Measurements from ENCODE around the gene ATG7. TPM values are rescaled to one million over a fixed set of nuclear protein-coding genes. Genes with fewer than 3 reads are reported as not detected.

The ATG7 gene
- total and polyA plus RNA-seq, 10 of the 15 experiments (the other 5 are each of a cell fraction or from before 2014, with no cell fraction given) = 13.5 to 49.5 (median 26.4) TPM

DNA sequence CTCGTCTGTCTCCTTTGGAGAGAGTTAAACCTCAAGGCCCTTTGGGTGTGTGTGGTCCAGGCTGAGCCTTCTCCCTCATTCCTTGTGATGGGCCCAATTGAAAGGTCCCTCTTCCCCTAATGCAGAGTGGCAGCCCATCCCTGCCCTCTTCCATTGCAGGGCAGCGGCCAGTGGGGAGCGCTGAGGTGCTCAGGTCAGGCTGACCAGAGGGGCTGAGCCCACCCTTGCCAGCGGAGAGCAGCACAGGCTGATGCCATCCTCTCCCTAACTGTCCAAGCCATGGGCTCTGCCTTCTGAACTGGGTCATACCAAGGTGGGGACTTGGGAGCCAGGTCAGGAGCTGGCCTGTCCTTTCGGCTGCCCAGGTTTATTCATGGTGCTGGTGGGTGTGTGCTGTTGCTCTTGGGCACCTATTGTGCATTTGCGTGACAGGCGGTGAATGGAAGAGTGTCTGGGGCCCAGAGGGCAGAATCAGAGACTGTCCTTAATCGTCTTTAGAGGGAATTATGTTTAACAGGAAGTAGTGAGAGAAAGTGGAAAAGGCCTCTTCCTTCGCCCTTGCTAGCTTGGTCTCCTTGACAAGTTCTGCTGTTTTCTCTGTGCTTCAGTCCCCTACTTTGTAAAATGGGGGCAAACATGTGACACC is 274.6 kb downstream of the ATG7 start (continued):
- TF ChIP-seq, protein P1, sequence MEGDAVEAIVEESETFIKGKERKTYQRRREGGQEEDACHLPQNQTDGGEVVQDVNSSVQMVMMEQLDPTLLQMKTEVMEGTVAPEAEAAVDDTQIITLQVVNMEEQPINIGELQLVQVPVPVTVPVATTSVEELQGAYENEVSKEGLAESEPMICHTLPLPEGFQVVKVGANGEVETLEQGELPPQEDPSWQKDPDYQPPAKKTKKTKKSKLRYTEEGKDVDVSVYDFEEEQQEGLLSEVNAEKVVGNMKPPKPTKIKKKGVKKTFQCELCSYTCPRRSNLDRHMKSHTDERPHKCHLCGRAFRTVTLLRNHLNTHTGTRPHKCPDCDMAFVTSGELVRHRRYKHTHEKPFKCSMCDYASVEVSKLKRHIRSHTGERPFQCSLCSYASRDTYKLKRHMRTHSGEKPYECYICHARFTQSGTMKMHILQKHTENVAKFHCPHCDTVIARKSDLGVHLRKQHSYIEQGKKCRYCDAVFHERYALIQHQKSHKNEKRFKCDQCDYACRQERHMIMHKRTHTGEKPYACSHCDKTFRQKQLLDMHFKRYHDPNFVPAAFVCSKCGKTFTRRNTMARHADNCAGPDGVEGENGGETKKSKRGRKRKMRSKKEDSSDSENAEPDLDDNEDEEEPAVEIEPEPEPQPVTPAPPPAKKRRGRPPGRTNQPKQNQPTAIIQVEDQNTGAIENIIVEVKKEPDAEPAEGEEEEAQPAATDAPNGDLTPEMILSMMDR (IDR thresholded peaks at IDR 0.05 in 2 of 3, conservative IDR thresholded peaks at IDR 0.05 in 1 of 3; ENCODE audit: control insufficient read depth in 2 of 3, extremely low read depth in 1 of 3, insufficient read depth in 1 of 3, low read depth in 3 of 3, low read length in 3 of 3) = no peak

- POLR2A ChIA-PET = no interaction called here
- CTCF ChIA-PET = no interaction called here
- no peak for DNase-seq (ENCODE audit: low read depth, low spot score)
- FAIRE-seq = no peak
- Histone ChIP-seq H3K27ac (ENCODE audit: control insufficient read depth, insufficient read depth) (no peak overlapping the region), H3K4me1 (ENCODE audit: control insufficient read depth, insufficient read depth, low read length) (no peaks in the 10 kb centered on the region), H4K20me1 (ENCODE audit: control insufficient read depth, insufficient read depth) (no peaks in the 10 kb centered on the region), H3K36me3 (ENCODE audit: control insufficient read depth in 2 of 2, insufficient read depth in 2 of 2, low read length in 1 of 2) (no peaks in the 10 kb centered on the region), H3K9me3 (replicated peaks; ENCODE audit: control insufficient read depth, insufficient read depth, low read length) (no peaks in the 10 kb centered on the region; the same call in 2 of the 3 replicates), H3K79me2 (ENCODE audit: control insufficient read depth, insufficient read depth, low read length) (no peaks in the 10 kb centered on the region), H3K27me3 (replicated peaks in 1 of 2; ENCODE audit: control insufficient read depth in 2 of 2, insufficient read depth in 2 of 2, low read length in 1 of 2) (no peaks in the 10 kb centered on the region), H3K4me3 (no peak overlapping the region), H2AFZ (ENCODE audit: control insufficient read depth, low read depth, low read length) (no peak overlapping the region), H3K9ac (ENCODE audit: control insufficient read depth, insufficient read depth, low read length) (no peak overlapping the region), H3K4me2 (ENCODE audit: control insufficient read depth, insufficient read depth) (no peak overlapping the region)
- intact Hi-C loops (cut with micrococcal nuclease; ENCODE audit: unreplicated experiment) = no loop called here
- in situ Hi-C loops (cut with MboI) = no loop called here
- RAD21 ChIA-PET (ENCODE audit: unreplicated experiment) = no interaction called here
- ATAC-seq = no peak
- no TSS peak for BruUV-seq (replicated peaks)
- SMC1A ChIA-PET (ENCODE audit: uncharacterized antibody, unreplicated experiment) = no interaction called here
- WGBS (ENCODE audit: insufficient coverage, insufficient replicate concordance, low lambda C conversion rate, missing lambda C conversion rate) = 90% methylated on average over 2 of the region's 2 CpGs
- TF ChIP-seq WRNIP1 (IDR thresholded peaks at IDR 0.05; ENCODE audit: borderline replicate concordance, low read depth, low read length) (no peak), ZNF274 (IDR thresholded peaks at IDR 0.05; ENCODE audit: insufficient read depth, insufficient read length) (no peak), IRF5 (IDR thresholded peaks at IDR 0.05; ENCODE audit: borderline replicate concordance) (no peak), PRDM15 (CRISPR knock-in tag; IDR thresholded peaks at IDR 0.05) (no peak), TBL1XR1 (IDR thresholded peaks at IDR 0.05; ENCODE audit: low read depth, low read length) (no peak), RCOR1 (conservative IDR thresholded peaks at IDR 0.05; ENCODE audit: low read depth, low read length) (no peak), ATF2 (IDR thresholded peaks at IDR 0.05; ENCODE audit: low read length) (no peak), TCF12 (IDR thresholded peaks at IDR 0.05; ENCODE audit: low read depth, low read length) (no peak), USF2 (IDR thresholded peaks at IDR 0.05; ENCODE audit: borderline replicate concordance, low read depth, low read length) (no peak)
Measured at GRCh38 chr3:11547498-11547897, 275.3 kb downstream of the ATG7 start.
